PC-3 (cell line): ENCODE data around the gene SDK1. TPM values are rescaled to one million over a fixed set of nuclear protein-coding genes. Genes with fewer than 3 reads are reported as not detected.

ENCODE experiments used
- ATAC-seq: fragments of 200-7000 bp; cut with Tn5 transposase; 2 replicates; pipeline ENCODE4 v1.9.1; 2020; ENCODE audit warnings: mild to moderate bottlenecking, moderate library complexity
- BruUV-seq: library from RNA; stranded (reverse); fragments of 400-500 nt; replicated peaks from 2 replicates; lab custom pipeline; 2021; lab: Mats Ljungman, UMichigan
- CTCF ChIA-PET: fragments of 300-600 bp; sonication (Branson Sonifier 250); formaldehyde crosslinking; loops from one replicate; lab custom pipeline; 2022; ENCODE audit warnings: antibody characterized with exemption; lab: Charles Lee
- POLR2A ChIA-PET: fragments of 300-600 bp; sonication (Branson Sonifier 250); formaldehyde crosslinking; loops from one replicate; lab custom pipeline; 2022; ENCODE audit warnings: antibody characterized with exemption; ENCODE audit not compliant: unreplicated experiment; lab: Charles Lee
- DNase-seq: peaks from one replicate; pipeline ENCODE4 v3.0.0-alpha.2; 2015
- H2AFZ ChIP-seq: fragments of 300-600 bp; sonication (generic); 2 replicates; pipeline ENCODE4 v1.6.0; 2016; ENCODE audit warnings: antibody characterized with exemption, low read length
- H3F3A ChIP-seq: fragments of 300-600 bp; sonication (generic); one replicate; pipeline ENCODE4 v1.6.0; 2017; ENCODE audit warnings: antibody characterized with exemption, low read length, control low read depth, mild to moderate bottlenecking; ENCODE audit not compliant: unreplicated experiment
- H3K27ac ChIP-seq: fragments of 300-600 bp; sonication (generic); 2 replicates; pipeline ENCODE4 v1.5.1; 2016; ENCODE audit warnings: mild to moderate bottlenecking, low read length
- H3K27me3 ChIP-seq: fragments of 300-600 bp; sonication (generic); 2 replicates; pipeline ENCODE4 v1.6.1; 2016; ENCODE audit warnings: low read length, mixed read lengths
- H3K36me3 ChIP-seq: fragments of 300-600 bp; sonication (generic); 2 replicates; pipeline ENCODE4 v1.6.1; 2016; ENCODE audit warnings: low read depth, mixed run types, low read length, mixed read lengths
- H3K4me1 ChIP-seq: fragments of 300-600 bp; sonication (generic); 2 replicates; pipeline ENCODE4 v1.5.1; 2016; ENCODE audit warnings: low read length; ENCODE audit not compliant: insufficient read depth
- H3K4me2 ChIP-seq: fragments of 300-600 bp; sonication (generic); 2 replicates; pipeline ENCODE4 v1.6.0; 2016; ENCODE audit warnings: low read length
- H3K4me3 ChIP-seq: fragments of 300-600 bp; sonication (generic); 2 replicates; pipeline ENCODE4 v1.5.1; 2016; ENCODE audit warnings: mild to moderate bottlenecking, low read length, mixed read lengths
- H3K79me2 ChIP-seq: fragments of 300-600 bp; sonication (generic); 2 replicates; pipeline ENCODE4 v1.6.1; 2017; ENCODE audit warnings: low read length, mixed read lengths
- H3K9ac ChIP-seq: fragments of 300-600 bp; sonication (generic); 2 replicates; pipeline ENCODE4 v1.6.0; 2016; ENCODE audit warnings: mild to moderate bottlenecking, low read length
- H3K9me2 ChIP-seq: fragments of 300-600 bp; sonication (generic); replicated peaks from 2 replicates; pipeline ENCODE4 v1.6.1; 2016; ENCODE audit warnings: mixed run types, low read length, mixed read lengths
- H3K9me3 ChIP-seq: fragments of 300-600 bp; sonication (generic); 2 replicates; pipeline ENCODE4 v1.6.1; 2016; ENCODE audit warnings: low read length, mixed read lengths
- H4K20me1 ChIP-seq: fragments of 300-600 bp; sonication (generic); 2 replicates; pipeline ENCODE4 v1.6.1; 2016; ENCODE audit warnings: low read length, mixed read lengths
- EZH2 ChIP-seq: fragments of 300-600 bp; sonication (generic); IDR thresholded peaks from one replicate; pipeline ENCODE4 v1.6.1; 2017; ENCODE audit warnings: antibody characterized with exemption, mild to moderate bottlenecking, low read length; ENCODE audit not compliant: unreplicated experiment
- EZH2phosphoT487 ChIP-seq: fragments of 300-600 bp; sonication (generic); IDR thresholded peaks from 2 replicates; pipeline ENCODE4 v1.6.1; 2018; ENCODE audit warnings: mild to moderate bottlenecking, antibody characterized with exemption, low read length, borderline replicate concordance
- intact Hi-C: fragments of 100-400 bp; cut with micrococcal nuclease; formaldehyde crosslinking; loops from 2 replicates; pipeline ENCODE4 v1.9.0; 2023
- total RNA-seq: library from RNA; depleted of rRNA; stranded (reverse); fragments of >200 nt; gene quantifications from 2 replicates; pipeline ENCODE4 v1.2.3, GENCODE V29; 2014
- TF ChIP-seq, protein P1 (sequence below): fragments of 300-600 bp; sonication (generic); conservative IDR thresholded peaks from 2 replicates; pipeline ENCODE4 v1.5.1; 2017; ENCODE audit warnings: antibody characterized with exemption, low read depth, mild to moderate bottlenecking, low read length

Gene SDK1
- total RNA-seq, 1 experiment from 2014 or later = 2.8 TPM

DNA sequence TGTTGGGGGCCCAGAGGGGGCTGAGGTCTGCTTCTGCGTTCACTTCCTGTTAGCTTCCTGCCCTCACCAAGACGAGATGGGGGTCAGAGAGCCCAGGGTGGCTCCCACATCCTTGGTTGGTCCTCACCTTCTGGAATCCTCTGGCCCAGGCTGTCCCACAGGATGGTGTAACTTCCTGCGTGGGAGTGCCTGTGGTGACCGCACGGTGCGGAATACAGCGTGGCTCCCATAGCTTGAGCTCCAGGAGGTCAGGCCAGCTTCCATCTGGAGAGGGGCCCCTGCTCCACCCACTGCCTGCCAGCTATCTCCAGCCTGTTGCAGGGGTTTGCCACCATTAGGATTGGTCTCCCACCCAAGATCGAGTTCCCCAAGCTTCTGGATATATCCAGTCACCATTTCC lies 699.9 kb downstream of the SDK1 start:
- Histone ChIP-seq H3K9me3 (no peaks in the 10 kb centered on the region), H3K79me2 (no peaks in the 10 kb centered on the region), H3K9me2 (no peaks in the 10 kb centered on the region), H3K27me3 (no peaks in the 10 kb centered on the region), H3F3A (no peaks in the 10 kb centered on the region), H3K4me2 (no peak overlapping the region), H3K27ac (no peak overlapping the region), H2AFZ (no peak overlapping the region), H3K36me3 (no peaks in the 10 kb centered on the region), H3K4me3 (no peak overlapping the region), H3K4me1 (no peaks in the 10 kb centered on the region), H4K20me1 (no peaks in the 10 kb centered on the region), H3K9ac (no peak overlapping the region)
- ChIA-PET CTCF (no interaction called here), POLR2A (no interaction called here)
- BruUV-seq = no TSS peak
- no peak for TF ChIP-seq EZH2phosphoT487
- TF ChIP-seq, protein P1, sequence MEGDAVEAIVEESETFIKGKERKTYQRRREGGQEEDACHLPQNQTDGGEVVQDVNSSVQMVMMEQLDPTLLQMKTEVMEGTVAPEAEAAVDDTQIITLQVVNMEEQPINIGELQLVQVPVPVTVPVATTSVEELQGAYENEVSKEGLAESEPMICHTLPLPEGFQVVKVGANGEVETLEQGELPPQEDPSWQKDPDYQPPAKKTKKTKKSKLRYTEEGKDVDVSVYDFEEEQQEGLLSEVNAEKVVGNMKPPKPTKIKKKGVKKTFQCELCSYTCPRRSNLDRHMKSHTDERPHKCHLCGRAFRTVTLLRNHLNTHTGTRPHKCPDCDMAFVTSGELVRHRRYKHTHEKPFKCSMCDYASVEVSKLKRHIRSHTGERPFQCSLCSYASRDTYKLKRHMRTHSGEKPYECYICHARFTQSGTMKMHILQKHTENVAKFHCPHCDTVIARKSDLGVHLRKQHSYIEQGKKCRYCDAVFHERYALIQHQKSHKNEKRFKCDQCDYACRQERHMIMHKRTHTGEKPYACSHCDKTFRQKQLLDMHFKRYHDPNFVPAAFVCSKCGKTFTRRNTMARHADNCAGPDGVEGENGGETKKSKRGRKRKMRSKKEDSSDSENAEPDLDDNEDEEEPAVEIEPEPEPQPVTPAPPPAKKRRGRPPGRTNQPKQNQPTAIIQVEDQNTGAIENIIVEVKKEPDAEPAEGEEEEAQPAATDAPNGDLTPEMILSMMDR = no peak
- TF ChIP-seq EZH2 = no peak
- ATAC-seq (no peak), DNase-seq (no peak)
- intact Hi-C loops = no loop called here

- TF ChIP-seq EZH2phosphoT487 (no peak), EZH2 (no peak)
- Histone ChIP-seq H3K27me3 (no peaks in the 10 kb centered on the region), H3K36me3 (no peaks in the 10 kb centered on the region), H3K9me3 (no peaks in the 10 kb centered on the region), H3K27ac (no peak overlapping the region), H4K20me1 (no peaks in the 10 kb centered on the region), H3K9ac (no peak overlapping the region), H3K4me3 (no peak overlapping the region), H3F3A (no peaks in the 10 kb centered on the region), H3K79me2 (no peaks in the 10 kb centered on the region), H3K4me1 (no peaks in the 10 kb centered on the region), H2AFZ (no peak overlapping the region), H3K4me2 (no peak overlapping the region), H3K9me2 (no peaks in the 10 kb centered on the region)
- ChIA-PET POLR2A (no interaction called here), CTCF (no interaction called here)
- DNase-seq (no peak), ATAC-seq (no peak)
- intact Hi-C loops = no loop called here
- no TSS peak for BruUV-seq
These were observed 700.7 kb downstream of the SDK1 start for GRCh38 chr7:4001742-4002141.

GRCh38 chr7:4003503-4003902 lies 702.5 kb downstream of the SDK1 start:
- no peaks in the 10 kb centered on the region for H3K4me1 ChIP-seq
- H3K27ac ChIP-seq = no peak overlapping the region
- H3K9me2 ChIP-seq = no peaks in the 10 kb centered on the region
- BruUV-seq = no TSS peak
- no peaks in the 10 kb centered on the region for H3K79me2 ChIP-seq
- H4K20me1 ChIP-seq = no peaks in the 10 kb centered on the region
- no peak overlapping the region for H3K4me2 ChIP-seq
- ChIA-PET POLR2A (no interaction called here), CTCF (no interaction called here)
- no peak overlapping the region for H3K9ac ChIP-seq
- H3K4me3 ChIP-seq = no peak overlapping the region
- intact Hi-C loops = no loop called here
- ATAC-seq (no peak), DNase-seq (no peak)
- no peaks in the 10 kb centered on the region for H3K27me3 ChIP-seq
- H3K9me3 ChIP-seq = no peaks in the 10 kb centered on the region
- H3K36me3 ChIP-seq = no peaks in the 10 kb centered on the region
- H2AFZ ChIP-seq = no peak overlapping the region
- TF ChIP-seq, protein P1 = no peak
- TF ChIP-seq EZH2phosphoT487 = no peak
- TF ChIP-seq EZH2 = no peak
- no peaks in the 10 kb centered on the region for H3F3A ChIP-seq
